GM12878 (cell line): Measurements from ENCODE around the gene IL3. TPM values are rescaled to one million over a fixed set of nuclear protein-coding genes. Genes with fewer than 3 reads are reported as not detected.

Source experiments
- ATAC-seq: fragments of 200-7000 bp; cut with Tn5 transposase; 3 replicates; pipeline ENCODE4 v1.9.1; 2020; ENCODE audit warnings: mild to moderate bottlenecking, moderate library complexity
- BruUV-seq: library from RNA; stranded (reverse); fragments of 400-500 nt; replicated peaks from 2 replicates; lab custom pipeline; 2021; lab: Mats Ljungman, UMichigan
- CTCF ChIA-PET: fragments of 300-600 bp; sonication (Branson Sonifier 250); formaldehyde crosslinking; extraction: SDS; loops from one replicate; lab custom pipeline; 2021; ENCODE audit warnings: inconsistent platforms; lab: Yijun Ruan, JAX
- POLR2A ChIA-PET: fragments of 350-600 bp; formaldehyde crosslinking; extraction: SDS; loops from one replicate; lab custom pipeline; 2021; ENCODE audit warnings: inconsistent platforms; lab: Charles Lee
- RAD21 ChIA-PET: fragments of 300-600 bp; sonication (Branson Sonifier 250); formaldehyde crosslinking; loops from one replicate; lab custom pipeline; 2023; ENCODE audit warnings: antibody characterized with exemption; ENCODE audit not compliant: unreplicated experiment; lab: Charles Lee
- SMC1A ChIA-PET: fragments of 300-600 bp; sonication (Branson Sonifier 250); formaldehyde crosslinking; loops from one replicate; lab custom pipeline; 2023; ENCODE audit not compliant: unreplicated experiment, uncharacterized antibody; lab: Charles Lee
- DNase-seq: peaks from one replicate; pipeline ENCODE4 v3.0.0-alpha.2; 2011; ENCODE audit warnings: low read depth, low spot score
- FAIRE-seq: peaks from 3 replicates; lab custom pipeline; 2011; peaks lifted over from hg19 to GRCh38; lab: Jason Lieb, UNC
- H2AFZ ChIP-seq: 2 replicates; pipeline ENCODE4 v1.6.0; 2011; ENCODE audit warnings: low read depth, low read length, control low read depth; ENCODE audit not compliant: control insufficient read depth
- H3K27ac ChIP-seq: 2 replicates; pipeline ENCODE4 v1.5.1; 2011; ENCODE audit warnings: control low read depth; ENCODE audit not compliant: control insufficient read depth, insufficient read depth
- H3K27me3 ChIP-seq, 2 experiments: replicated peaks in 1 of 2; 2 replicates each; pipeline versions ENCODE4 v1.6.0 to v1.6.1; 2011; ENCODE audit warnings: low read length in 1 of 2; ENCODE audit not compliant: control insufficient read depth in 2 of 2, insufficient read depth in 2 of 2
- H3K36me3 ChIP-seq, 2 experiments: 2 replicates each; pipeline ENCODE4 v1.5.1; 2011; ENCODE audit warnings: low read length in 1 of 2; ENCODE audit not compliant: control insufficient read depth in 2 of 2, insufficient read depth in 2 of 2
- H3K4me1 ChIP-seq: 2 replicates; pipeline ENCODE4 v1.6.1; 2011; ENCODE audit warnings: mild to moderate bottlenecking, low read length, moderate library complexity, mixed read lengths; ENCODE audit not compliant: control insufficient read depth, insufficient read depth
- H3K4me2 ChIP-seq: 2 replicates; pipeline ENCODE4 v1.6.0; 2011; ENCODE audit warnings: control low read depth; ENCODE audit not compliant: control insufficient read depth, insufficient read depth
- H3K4me3 ChIP-seq: fragments of 200-600 bp; sonication (generic); 2 replicates; pipeline ENCODE4 v1.5.1; 2016
- H3K79me2 ChIP-seq: 2 replicates; pipeline ENCODE4 v1.6.0; 2011; ENCODE audit warnings: low read length; ENCODE audit not compliant: control insufficient read depth, insufficient read depth
- H3K9ac ChIP-seq: 2 replicates; pipeline ENCODE4 v1.8.0; 2011; ENCODE audit warnings: low read length, control low read depth, mixed read lengths; ENCODE audit not compliant: control insufficient read depth, insufficient read depth
- H3K9me3 ChIP-seq: replicated peaks from 3 replicates; pipeline ENCODE4 v1.5.1; 2011; ENCODE audit warnings: mild to moderate bottlenecking, low read length; ENCODE audit not compliant: control insufficient read depth, insufficient read depth
- H4K20me1 ChIP-seq: 2 replicates; pipeline ENCODE4 v1.6.0; 2011; ENCODE audit not compliant: control insufficient read depth, insufficient read depth
- CBX3 ChIP-seq: fragments of 200-600 bp; sonication (generic); IDR thresholded peaks from 2 replicates; pipeline ENCODE4 v1.6.1; 2016; ENCODE audit warnings: low read depth, borderline replicate concordance
- EED ChIP-seq: sonication (generic); IDR thresholded peaks from 2 replicates; pipeline ENCODE4 v1.6.1; 2016; ENCODE audit warnings: antibody characterized with exemption, low read depth
- KAT2A ChIP-seq: conservative IDR thresholded peaks from 2 replicates; pipeline ENCODE4 v1.6.1; 2011; ENCODE audit warnings: low read depth, low read length; ENCODE audit not compliant: control insufficient read depth
- RAD21 ChIP-seq: IDR thresholded peaks from 2 replicates; pipeline ENCODE4 v1.6.1; 2011; ENCODE audit warnings: mild to moderate bottlenecking, low read depth, low read length, moderate library complexity; ENCODE audit not compliant: insufficient read depth
- SMAD1 ChIP-seq: fragments of 450-650 bp; IDR thresholded peaks from 2 replicates; pipeline ENCODE4 v1.6.1; 2018; ENCODE audit warnings: mild to moderate bottlenecking, low read depth; ENCODE audit not compliant: partially characterized antibody
- SMC3 ChIP-seq: IDR thresholded peaks from 2 replicates; pipeline ENCODE4 v1.6.1; 2011; ENCODE audit warnings: low read length, improper control_type of control experiment, borderline replicate concordance
- YY1 ChIP-seq: IDR thresholded peaks from 2 replicates; pipeline ENCODE4 v1.6.1; 2011; ENCODE audit warnings: low read depth, mild to moderate bottlenecking, low read length
- ZNF24 ChIP-seq: fragments of 450-650 bp; IDR thresholded peaks from 2 replicates; pipeline ENCODE4 v1.6.1; 2017; ENCODE audit warnings: antibody characterized with exemption, mild to moderate bottlenecking
- WGBS: methylation state at CpG from one replicate; pipeline ENCODE4 v1.1.6; 2016; ENCODE audit warnings: low lambda C conversion rate; ENCODE audit not compliant: insufficient replicate concordance, insufficient coverage; ENCODE audit errors: missing lambda C conversion rate; 5-methylcytosine and 5-hydroxymethylcytosine counted together
- in situ Hi-C: fragments of 300-500 bp; cut with MboI; formaldehyde crosslinking; loops from 9 replicates; pipeline ENCODE4 v1.14.3; 2018; ENCODE audit warnings: mixed read lengths
- intact Hi-C: fragments of 100-400 bp; cut with micrococcal nuclease; formaldehyde crosslinking; loops from one replicate; pipeline ENCODE4 v1.14.2; 2022; ENCODE audit not compliant: unreplicated experiment
- polyA plus RNA-seq, 11 experiments: library from polyadenylated mRNA; depleted of rRNA in 4 of 11; unstranded in 6 of 11; stranded (reverse) in 5 of 11; fragments of >200 nt; fragmentation: Nextera tagmentation in 4 of 11; fragmentation: Illumina TruSeq in 1 of 11; extraction: Ambion mirVana in 4 of 11; extraction: Trizol in 1 of 11; gene quantifications; 1 replicate in 1 of 11; 2 replicates in 10 of 11; pipeline versions ENCODE4 v1.2.1 to v1.2.3, GENCODE V29; 2011 to 2016; ENCODE audit warnings: inconsistent platforms in 2 of 11, missing spikeins in 2 of 11, low read depth in 1 of 11
- total RNA-seq, 4 experiments: library from RNA; depleted of rRNA in 3 of 4; stranded (reverse); fragments of >200 nt in 3 of 4; fragmentation: Illumina TruSeq in 1 of 4; extraction: Trizol in 1 of 4; gene quantifications; 2 replicates each; pipeline versions ENCODE4 v1.2.1 to v1.2.3, GENCODE V29; 2013 to 2021
- TF ChIP-seq, protein P1 (sequence below), 3 experiments: IDR thresholded peaks in 2 of 3; conservative IDR thresholded peaks in 1 of 3; 2 replicates each; pipeline ENCODE4 v1.5.1; 2011; ENCODE audit warnings: low read depth in 3 of 3, low read length in 3 of 3, mild to moderate bottlenecking in 3 of 3, control low read depth in 2 of 3, moderate library complexity in 2 of 3, inconsistent platforms in 1 of 3, mixed read lengths in 1 of 3; ENCODE audit not compliant: control insufficient read depth in 2 of 3, insufficient read depth in 1 of 3; ENCODE audit errors: extremely low read depth in 1 of 3
- TF ChIP-seq, protein P2 (sequence below): IDR thresholded peaks from 2 replicates; pipeline ENCODE4 v1.6.1; 2012; ENCODE audit warnings: mild to moderate bottlenecking, low read depth, low read length

IL3 gene
- total and polyA plus RNA-seq, 10 of the 15 experiments (the other 5 are each of a cell fraction or from before 2014, with no cell fraction given), result not detected

DNA sequence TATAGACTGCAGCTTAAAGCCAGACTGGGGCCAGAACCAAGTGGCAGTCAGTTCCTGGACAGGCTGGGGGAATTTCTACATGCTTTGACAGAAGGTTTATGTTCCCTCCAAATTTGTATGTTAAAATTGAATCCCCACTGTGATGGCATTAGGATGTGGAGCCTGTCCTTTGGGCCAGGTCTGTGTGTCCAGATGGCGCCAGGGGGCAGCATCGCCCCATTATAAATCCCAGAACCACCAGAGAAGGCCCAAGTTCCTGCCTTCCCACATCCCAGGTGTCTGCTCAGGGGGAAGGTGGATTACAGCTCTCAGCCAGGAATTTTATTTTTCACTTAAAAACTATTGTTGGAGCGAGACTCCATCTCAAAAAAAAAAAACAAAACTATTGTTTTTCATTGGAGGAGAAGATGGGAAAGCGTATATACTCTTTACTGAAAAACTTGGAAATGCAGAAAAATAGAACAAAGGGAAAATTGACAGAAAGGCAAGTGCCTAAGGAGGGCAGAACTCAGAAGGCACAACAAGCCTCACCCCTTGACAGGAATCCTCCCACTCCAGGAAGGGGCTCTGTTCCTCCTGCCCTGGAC lies 5.0 kb downstream of the IL3 start:
- ATAC-seq (peak; percentile 79), DNase-seq (peak; percentile 8)
- H3K27me3 ChIP-seq, result no peaks in the 10 kb centered on the region
- H3K9me3 ChIP-seq, result no peaks in the 10 kb centered on the region
- RAD21 ChIA-PET, result interaction anchor here (0.8 to 1.6 kb wide), 5 partner anchors 9 to 172 kb away, joined by 3 to 7 read pairs (median 4); partner anchors contain the start of gene CSF2
- no peaks in the 10 kb centered on the region for H3K36me3 ChIP-seq
- CTCF ChIA-PET, result interaction anchor here (0.6 to 5.5 kb wide), 19 partner anchors 9 to 1900 kb away, joined by 3 to 72 read pairs (median 3); partner anchors contain the start of gene CSF2
- 25% methylated on average over 4 of the region's 4 CpGs for WGBS
- intact Hi-C loops, result loop anchor here (1.0 to 2.0 kb wide), 6 partner anchors 37 to 435 kb away; no protein-coding TSS in a partner anchor
- no peak overlapping the region for H3K4me3 ChIP-seq
- H3K9ac ChIP-seq, result no peak overlapping the region
- in situ Hi-C loops, result loop anchor here (5.0 kb wide), 3 partner anchors 67 to 292 kb away; no protein-coding TSS in a partner anchor
- no peaks in the 10 kb centered on the region; the same call in 1 of the 2 replicates for H3K4me1 ChIP-seq
- POLR2A ChIA-PET, result interaction anchor here (0.6 kb wide), 1 partner anchor 10 kb away, joined by 3 read pairs; no protein-coding TSS in a partner anchor
- SMC1A ChIA-PET, result interaction anchor here (0.7 to 2.7 kb wide), 7 partner anchors 21 to 476 kb away, joined by 3 to 6 read pairs (median 4); no protein-coding TSS in a partner anchor
- TF ChIP-seq SMC3 (peak; percentile 59; the same call in 1 of the 2 replicates), CBX3 (no peak), RAD21 (peak; percentile 87), EED (0 out of 2 replicates have a peak, but pooled peaks have one; percentile 22), YY1 (peak; percentile 13; the same call in 1 of the 2 replicates), SMAD1 (no peak), ZNF24 (no peak), KAT2A (no peak)
- TF ChIP-seq, protein P1, sequence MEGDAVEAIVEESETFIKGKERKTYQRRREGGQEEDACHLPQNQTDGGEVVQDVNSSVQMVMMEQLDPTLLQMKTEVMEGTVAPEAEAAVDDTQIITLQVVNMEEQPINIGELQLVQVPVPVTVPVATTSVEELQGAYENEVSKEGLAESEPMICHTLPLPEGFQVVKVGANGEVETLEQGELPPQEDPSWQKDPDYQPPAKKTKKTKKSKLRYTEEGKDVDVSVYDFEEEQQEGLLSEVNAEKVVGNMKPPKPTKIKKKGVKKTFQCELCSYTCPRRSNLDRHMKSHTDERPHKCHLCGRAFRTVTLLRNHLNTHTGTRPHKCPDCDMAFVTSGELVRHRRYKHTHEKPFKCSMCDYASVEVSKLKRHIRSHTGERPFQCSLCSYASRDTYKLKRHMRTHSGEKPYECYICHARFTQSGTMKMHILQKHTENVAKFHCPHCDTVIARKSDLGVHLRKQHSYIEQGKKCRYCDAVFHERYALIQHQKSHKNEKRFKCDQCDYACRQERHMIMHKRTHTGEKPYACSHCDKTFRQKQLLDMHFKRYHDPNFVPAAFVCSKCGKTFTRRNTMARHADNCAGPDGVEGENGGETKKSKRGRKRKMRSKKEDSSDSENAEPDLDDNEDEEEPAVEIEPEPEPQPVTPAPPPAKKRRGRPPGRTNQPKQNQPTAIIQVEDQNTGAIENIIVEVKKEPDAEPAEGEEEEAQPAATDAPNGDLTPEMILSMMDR (IDR thresholded peaks at IDR 0.05 in 2 of 3, conservative IDR thresholded peaks at IDR 0.05 in 1 of 3; ENCODE audit: control insufficient read depth in 2 of 3, extremely low read depth in 1 of 3, insufficient read depth in 1 of 3, low read depth in 3 of 3, low read length in 3 of 3), result peak; percentile 56 to 75 (median 62)
- TF ChIP-seq, protein P2, sequence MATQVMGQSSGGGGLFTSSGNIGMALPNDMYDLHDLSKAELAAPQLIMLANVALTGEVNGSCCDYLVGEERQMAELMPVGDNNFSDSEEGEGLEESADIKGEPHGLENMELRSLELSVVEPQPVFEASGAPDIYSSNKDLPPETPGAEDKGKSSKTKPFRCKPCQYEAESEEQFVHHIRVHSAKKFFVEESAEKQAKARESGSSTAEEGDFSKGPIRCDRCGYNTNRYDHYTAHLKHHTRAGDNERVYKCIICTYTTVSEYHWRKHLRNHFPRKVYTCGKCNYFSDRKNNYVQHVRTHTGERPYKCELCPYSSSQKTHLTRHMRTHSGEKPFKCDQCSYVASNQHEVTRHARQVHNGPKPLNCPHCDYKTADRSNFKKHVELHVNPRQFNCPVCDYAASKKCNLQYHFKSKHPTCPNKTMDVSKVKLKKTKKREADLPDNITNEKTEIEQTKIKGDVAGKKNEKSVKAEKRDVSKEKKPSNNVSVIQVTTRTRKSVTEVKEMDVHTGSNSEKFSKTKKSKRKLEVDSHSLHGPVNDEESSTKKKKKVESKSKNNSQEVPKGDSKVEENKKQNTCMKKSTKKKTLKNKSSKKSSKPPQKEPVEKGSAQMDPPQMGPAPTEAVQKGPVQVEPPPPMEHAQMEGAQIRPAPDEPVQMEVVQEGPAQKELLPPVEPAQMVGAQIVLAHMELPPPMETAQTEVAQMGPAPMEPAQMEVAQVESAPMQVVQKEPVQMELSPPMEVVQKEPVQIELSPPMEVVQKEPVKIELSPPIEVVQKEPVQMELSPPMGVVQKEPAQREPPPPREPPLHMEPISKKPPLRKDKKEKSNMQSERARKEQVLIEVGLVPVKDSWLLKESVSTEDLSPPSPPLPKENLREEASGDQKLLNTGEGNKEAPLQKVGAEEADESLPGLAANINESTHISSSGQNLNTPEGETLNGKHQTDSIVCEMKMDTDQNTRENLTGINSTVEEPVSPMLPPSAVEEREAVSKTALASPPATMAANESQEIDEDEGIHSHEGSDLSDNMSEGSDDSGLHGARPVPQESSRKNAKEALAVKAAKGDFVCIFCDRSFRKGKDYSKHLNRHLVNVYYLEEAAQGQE, result no peak
- TF ChIP-seq, all 136 proteins: peak for 5
- no peak overlapping the region for H3K27ac ChIP-seq
- peaks cover 5% of the 10 kb centered on the region; the same call in 1 of the 2 replicates for H4K20me1 ChIP-seq
- no peak overlapping the region for H2AFZ ChIP-seq
- no peak for FAIRE-seq
- H3K4me2 ChIP-seq, result no peak overlapping the region
- BruUV-seq, result no TSS peak
- H3K79me2 ChIP-seq, result no peaks in the 10 kb centered on the region
